Activated naive CD4-positive, alpha-beta T cell treated with anti-CD3 and anti-CD28 coated beads, Interleukin-2, amount 10 ng/mL, durations not matched to agents 7 days and 5 days (primary cell): Measurements from ENCODE around the gene XBP1.
A peak's percentile ranks its signal among the peaks of the same experiment; 100 is the strongest.
"Not testable (repeated sequence)": the region's sequence is repeated elsewhere in the genome, so short reads cannot be mapped to it uniquely, and the experiment has no call there.

Experiments
- CTCF ChIA-PET: fragments of 350-600 bp; sonication (Branson Sonifier 250); formaldehyde crosslinking; loops from one replicate; lab custom pipeline; 2021; ENCODE audit warnings: antibody characterized with exemption; lab: Charles Lee
- DNase-seq: peaks from one replicate; pipeline ENCODE4 v3.0.0-alpha.2; 2020
- H3K27ac Mint-ChIP-seq: one replicate; pipeline ENCODE4 v1.8.0; 2021; ENCODE audit warnings: mild to moderate bottlenecking, moderate library complexity, mixed read lengths
- H3K27me3 Mint-ChIP-seq: one replicate; pipeline ENCODE4 v1.8.0; 2021; ENCODE audit warnings: mild to moderate bottlenecking, mixed read lengths
- H3K36me3 Mint-ChIP-seq: one replicate; pipeline ENCODE4 v1.8.0; 2021; ENCODE audit warnings: mixed read lengths
- H3K4me1 Mint-ChIP-seq: one replicate; pipeline ENCODE4 v1.8.0; 2021; ENCODE audit warnings: mixed read lengths
- H3K4me3 Mint-ChIP-seq: one replicate; pipeline ENCODE4 v1.8.0; 2021; ENCODE audit warnings: mild to moderate bottlenecking, moderate library complexity, mixed read lengths
- H3K9me3 Mint-ChIP-seq: one replicate; pipeline ENCODE4 v1.8.0; 2021; ENCODE audit warnings: mixed read lengths

The XBP1 gene

GRCh38 chr22:28800308-28801041 is at the start of gene XBP1:
Gene XBP1 (minus strand): TSS chr22:28800569.
- Mint-ChIP-seq H3K36me3 (peaks cover 69% of the 10 kb centered on the region), H3K27ac (peak within 1 kb of the TSS; percentile 91), H3K27me3 (peaks cover 3% of the 10 kb centered on the region), H3K9me3 (no peaks in the 10 kb centered on the region), H3K4me3 (peak within 1 kb of the TSS; percentile 84), H3K4me1 (peaks cover 49% of the 10 kb centered on the region)
- peak; percentile 92 for DNase-seq
- CTCF ChIA-PET, result interaction anchor here (0.6 to 4.1 kb wide), 5 partner anchors 10 to 28 kb away, joined by 3 to 34 read pairs (median 7); no protein-coding TSS in a partner anchor

- no peak overlapping the region for H3K27ac Mint-ChIP-seq
- H3K27me3 Mint-ChIP-seq, result peaks cover 9% of the 10 kb centered on the region
- H3K4me1 Mint-ChIP-seq, result no peaks in the 10 kb centered on the region
- H3K36me3 Mint-ChIP-seq, result peaks cover 4% of the 10 kb centered on the region
- peaks cover 12% of the 10 kb centered on the region for H3K9me3 Mint-ChIP-seq
- no peak for DNase-seq
- CTCF ChIA-PET, result interaction anchor here (0.9 kb wide), 1 partner anchor 253 kb away, joined by 3 read pairs; no protein-coding TSS in a partner anchor
- H3K4me3 Mint-ChIP-seq, result no peak overlapping the region
These were observed 46.6 kb upstream of the XBP1 start for GRCh38 chr22:28846994-28847393.

- not testable (repeated sequence) for H3K27me3 Mint-ChIP-seq, H3K27ac Mint-ChIP-seq, DNase-seq, H3K4me1 Mint-ChIP-seq, H3K4me3 Mint-ChIP-seq, H3K36me3 Mint-ChIP-seq
- peaks cover 12% of the 10 kb centered on the region for H3K9me3 Mint-ChIP-seq
- CTCF ChIA-PET, result interaction anchor here (0.5 to 1.2 kb wide), 2 partner anchors 70 to 197 kb away, joined by 3 read pairs; no protein-coding TSS in a partner anchor
These were observed 43.9 kb upstream of the XBP1 start for GRCh38 chr22:28844277-28844676.

- CTCF ChIA-PET, result interaction anchor here (0.5 to 1.2 kb wide), 2 partner anchors 70 to 197 kb away, joined by 3 read pairs; no protein-coding TSS in a partner anchor
- Mint-ChIP-seq H3K27me3 (peaks cover 9% of the 10 kb centered on the region), H3K4me1 (no peaks in the 10 kb centered on the region), H3K36me3 (peaks cover 4% of the 10 kb centered on the region), H3K27ac (no peak overlapping the region), H3K9me3 (peaks cover 12% of the 10 kb centered on the region), H3K4me3 (no peak overlapping the region)
- DNase-seq, result no peak
These were observed 43.3 kb upstream of the XBP1 start for GRCh38 chr22:28843633-28844032.

DNA sequence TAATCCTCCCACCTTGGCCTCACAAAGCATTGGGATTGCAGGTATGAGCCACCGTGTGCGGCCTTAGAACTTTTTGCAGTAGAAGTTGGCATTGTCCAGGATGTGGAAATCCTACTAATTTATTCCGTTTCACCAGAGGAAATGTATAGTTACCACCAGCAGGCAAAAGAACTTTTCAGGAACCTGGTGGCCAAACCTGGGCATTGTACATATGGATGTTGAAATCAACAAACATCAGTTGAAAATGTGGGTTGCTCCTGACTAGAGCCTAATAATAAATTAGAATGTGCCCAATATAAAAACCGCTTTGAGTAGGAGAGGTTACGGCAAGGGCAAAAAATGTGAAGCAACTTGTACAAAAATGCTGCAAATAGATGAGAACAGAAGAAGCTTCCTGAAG is 40.7 kb upstream of the XBP1 start:
- H3K9me3 Mint-ChIP-seq, result peaks cover 2% of the 10 kb centered on the region
- H3K4me3 Mint-ChIP-seq, result no peak overlapping the region
- CTCF ChIA-PET, result no interaction called here
- no peaks in the 10 kb centered on the region for H3K36me3 Mint-ChIP-seq
- H3K4me1 Mint-ChIP-seq, result no peaks in the 10 kb centered on the region
- H3K27ac Mint-ChIP-seq, result no peak overlapping the region
- no peak for DNase-seq
- H3K27me3 Mint-ChIP-seq, result peaks cover 9% of the 10 kb centered on the region

DNA sequence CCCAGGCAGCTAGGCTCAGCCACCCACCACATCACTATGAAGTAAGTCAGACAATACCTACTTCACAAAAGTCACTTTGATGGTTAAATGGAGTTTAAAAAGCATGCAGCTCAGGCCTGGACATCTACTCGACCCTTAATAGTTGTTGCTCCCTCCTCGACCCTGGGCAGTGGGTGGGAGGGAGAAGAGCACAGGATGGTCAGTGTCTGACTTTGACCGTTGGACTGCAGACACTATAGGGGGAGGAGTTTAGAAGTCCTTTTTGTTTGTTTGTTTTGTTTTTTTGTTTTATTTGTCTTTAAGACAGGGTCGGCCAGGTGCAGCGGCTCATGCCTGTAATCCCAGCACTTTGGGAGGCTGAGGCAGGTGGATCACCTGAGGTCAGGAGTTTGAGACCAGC is 38.6 kb upstream of the XBP1 start:
- Mint-ChIP-seq H3K4me1 (no peaks in the 10 kb centered on the region), H3K4me3 (no peak overlapping the region), H3K9me3 (no peaks in the 10 kb centered on the region), H3K36me3 (no peaks in the 10 kb centered on the region), H3K27ac (no peak overlapping the region), H3K27me3 (peaks cover 4% of the 10 kb centered on the region)
- DNase-seq, result no peak
- CTCF ChIA-PET, result interaction anchor here (0.6 kb wide), 1 partner anchor 239 kb away, joined by 4 read pairs; no protein-coding TSS in a partner anchor

- no peak overlapping the region for H3K4me3 Mint-ChIP-seq
- peaks cover 3% of the 10 kb centered on the region for H3K36me3 Mint-ChIP-seq
- H3K27ac Mint-ChIP-seq, result no peak overlapping the region
- H3K9me3 Mint-ChIP-seq, result no peaks in the 10 kb centered on the region
- peaks cover 3% of the 10 kb centered on the region for H3K4me1 Mint-ChIP-seq
- H3K27me3 Mint-ChIP-seq, result peaks cover 3% of the 10 kb centered on the region
- DNase-seq, result no peak
- CTCF ChIA-PET, result no interaction called here
These were observed 37.3 kb upstream of the XBP1 start for GRCh38 chr22:28837640-28838039.

- Mint-ChIP-seq H3K27me3 (peaks cover 3% of the 10 kb centered on the region), H3K36me3 (peaks cover 10% of the 10 kb centered on the region), H3K4me1 (peaks cover 6% of the 10 kb centered on the region), H3K9me3 (no peaks in the 10 kb centered on the region), H3K4me3 (no peak overlapping the region), H3K27ac (no peak overlapping the region)
- no peak for DNase-seq
- CTCF ChIA-PET, result no interaction called here
These were observed 35.3 kb upstream of the XBP1 start for GRCh38 chr22:28835630-28836189.

DNA sequence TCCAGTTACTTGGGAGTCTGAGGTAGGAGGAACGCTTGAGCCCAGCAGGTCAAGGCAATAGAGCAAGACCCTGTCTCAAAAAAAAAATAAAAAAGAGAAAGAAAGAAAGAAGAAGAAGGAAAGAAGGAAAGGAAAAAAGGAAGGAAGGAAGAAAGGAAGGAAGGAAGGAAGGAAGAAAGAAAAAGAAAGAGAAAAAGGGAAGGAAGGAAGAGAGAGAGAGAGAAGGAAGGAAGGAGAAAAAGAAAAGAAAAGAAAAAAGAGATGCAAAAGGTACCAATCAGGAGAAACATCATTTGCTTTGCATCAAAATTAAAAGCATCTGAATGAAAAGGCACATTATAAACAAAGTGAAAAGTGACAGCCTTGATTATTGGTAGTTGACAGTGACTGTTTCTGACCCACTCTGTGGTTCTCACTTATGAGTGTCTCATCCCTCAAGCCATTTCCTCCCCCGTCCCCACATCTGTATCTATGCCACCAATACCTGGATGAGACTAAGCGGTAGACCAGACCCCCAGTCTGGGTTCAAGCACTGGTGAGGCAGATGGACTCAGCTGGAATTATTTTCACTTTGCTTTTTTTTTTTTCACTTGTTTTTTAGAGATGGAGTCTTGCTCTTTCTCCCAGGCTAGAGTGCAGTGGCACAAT is 33.0 kb upstream of the XBP1 start:
- H3K9me3 Mint-ChIP-seq, result no peaks in the 10 kb centered on the region
- DNase-seq, result no peak
- no peak overlapping the region for H3K4me3 Mint-ChIP-seq
- H3K4me1 Mint-ChIP-seq, result peaks cover 18% of the 10 kb centered on the region
- H3K27ac Mint-ChIP-seq, result no peak overlapping the region
- CTCF ChIA-PET, result interaction anchor here (1.0 to 6.1 kb wide), 4 partner anchors 21 to 233 kb away, joined by 3 to 59 read pairs (median 11); no protein-coding TSS in a partner anchor
- peaks cover 3% of the 10 kb centered on the region for H3K27me3 Mint-ChIP-seq
- peaks cover 12% of the 10 kb centered on the region for H3K36me3 Mint-ChIP-seq

- H3K36me3 Mint-ChIP-seq, result peaks cover 15% of the 10 kb centered on the region
- H3K4me3 Mint-ChIP-seq, result no peak overlapping the region
- CTCF ChIA-PET, result interaction anchor here (1.0 to 6.1 kb wide), 4 partner anchors 43 to 845 kb away, joined by 3 to 59 read pairs (median 11); no protein-coding TSS in a partner anchor
- no peak overlapping the region for H3K27ac Mint-ChIP-seq
- no peak for DNase-seq
- H3K9me3 Mint-ChIP-seq, result peaks cover 2% of the 10 kb centered on the region
- peaks cover 24% of the 10 kb centered on the region for H3K4me1 Mint-ChIP-seq
- peaks cover 3% of the 10 kb centered on the region for H3K27me3 Mint-ChIP-seq
These were observed 32.4 kb upstream of the XBP1 start for GRCh38 chr22:28832731-28833130.

DNA sequence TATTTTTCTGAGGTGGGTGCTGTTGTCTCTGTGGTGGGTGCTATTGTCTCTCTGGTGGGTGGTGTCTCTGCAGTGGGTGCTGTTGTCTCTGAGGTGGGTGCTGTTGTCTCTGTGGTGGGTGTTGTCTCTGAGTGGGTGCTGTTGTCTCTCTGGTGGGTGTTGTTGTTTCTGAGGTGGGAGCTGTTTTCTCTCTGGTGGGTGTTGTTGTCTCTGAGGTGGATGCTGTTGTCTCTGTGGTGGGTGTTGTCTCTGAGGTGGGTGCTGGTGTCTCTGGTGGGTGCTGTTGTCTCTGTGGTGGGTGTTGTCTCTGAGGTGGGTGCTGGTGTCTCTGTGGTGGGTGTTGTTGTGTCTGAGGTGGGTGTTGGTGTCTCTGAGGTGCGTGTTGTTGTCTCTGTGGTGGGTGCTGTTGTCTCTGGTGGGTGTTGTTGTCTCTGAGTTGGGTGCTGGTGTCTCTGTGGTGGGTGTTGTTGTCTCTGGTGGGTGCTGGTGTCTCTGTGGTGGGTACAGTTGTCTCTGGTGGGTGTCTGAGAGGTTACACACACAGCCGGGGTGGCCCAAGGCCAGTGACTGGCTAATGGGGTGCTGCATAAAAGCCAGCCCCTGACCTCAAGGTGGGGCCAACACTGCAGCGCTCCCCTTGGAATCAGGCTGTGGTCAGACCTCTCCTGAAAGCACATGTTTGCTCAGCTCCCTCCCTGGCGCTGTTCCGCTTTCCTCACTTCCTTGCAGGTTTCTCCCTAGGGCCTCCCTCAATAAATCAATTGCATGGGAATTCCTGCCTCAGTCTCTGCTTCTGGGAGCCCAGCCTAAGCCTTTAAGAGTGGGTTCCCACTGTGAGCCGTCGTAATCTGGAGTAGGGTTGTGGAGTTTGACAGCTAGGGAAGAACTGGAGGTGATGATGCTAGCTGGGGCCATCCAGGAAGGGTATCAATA is 31.0 kb upstream of the XBP1 start:
- Mint-ChIP-seq H3K4me1 (peaks cover 35% of the 10 kb centered on the region), H3K27ac (no peak overlapping the region)

DNA sequence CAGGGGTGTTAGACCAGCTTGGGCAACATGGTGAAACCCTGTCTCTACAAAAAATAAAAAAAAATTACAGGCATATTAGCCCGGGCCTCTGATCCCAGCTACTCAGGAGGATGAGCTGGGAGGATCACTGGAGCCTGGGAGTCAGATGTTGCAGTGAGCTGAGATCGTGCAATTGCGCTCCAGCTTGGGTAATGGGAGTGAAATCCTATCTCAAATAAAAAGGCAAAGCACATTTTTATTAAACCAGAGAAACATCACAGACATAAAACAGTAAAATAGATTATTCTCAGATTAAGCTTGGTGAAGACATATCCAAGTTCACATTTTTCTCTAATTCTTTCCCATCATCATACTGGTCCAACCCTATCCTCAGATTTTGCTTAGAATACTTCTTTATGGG is 30.1 kb upstream of the XBP1 start:
- Mint-ChIP-seq H3K9me3 (peaks cover 2% of the 10 kb centered on the region), H3K4me3 (no peak overlapping the region), H3K27ac (no peak overlapping the region), H3K4me1 (peaks cover 42% of the 10 kb centered on the region), H3K36me3 (peaks cover 30% of the 10 kb centered on the region), H3K27me3 (peaks cover 3% of the 10 kb centered on the region)
- CTCF ChIA-PET, result interaction anchor here (0.7 to 6.1 kb wide), 11 partner anchors 12 to 230 kb away, joined by 3 to 59 read pairs (median 16); partner anchors contain the start of gene XBP1
- DNase-seq, result no peak

More for the DNA sequence above, 31.0 kb upstream of the XBP1 start:
- H3K27me3 Mint-ChIP-seq, result peaks cover 3% of the 10 kb centered on the region
- CTCF ChIA-PET, result interaction anchor here (0.7 to 6.1 kb wide), 9 partner anchors 13 to 843 kb away, joined by 3 to 59 read pairs (median 15); no protein-coding TSS in a partner anchor
- peaks cover 2% of the 10 kb centered on the region for H3K9me3 Mint-ChIP-seq
- no peak for DNase-seq
- H3K36me3 Mint-ChIP-seq, result peaks cover 25% of the 10 kb centered on the region
- no peak overlapping the region for H3K4me3 Mint-ChIP-seq
